ENCODE results near the gene MBD3.
A peak's percentile ranks its signal among the peaks of the same experiment; 100 is the strongest.

Gene MBD3

DNA sequence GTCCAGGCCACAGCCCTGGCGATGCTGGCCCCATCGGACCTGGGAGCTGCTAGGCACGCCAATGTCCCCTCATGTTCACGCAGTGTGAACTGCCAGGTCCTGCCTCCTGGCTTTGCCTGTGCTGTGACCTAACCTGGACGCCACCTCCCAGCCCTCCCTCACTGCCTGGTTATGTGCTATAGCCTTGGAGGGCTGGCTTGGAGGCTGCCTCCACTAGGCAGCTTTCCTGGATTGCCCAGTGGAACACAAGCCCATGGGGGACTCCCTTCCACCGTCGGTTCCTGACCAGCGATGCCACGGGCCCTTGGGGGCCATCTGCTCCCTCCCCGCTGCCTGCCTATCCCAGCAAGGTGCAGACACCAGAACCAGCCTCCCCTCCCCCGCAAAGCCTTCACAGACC, 27.8 kb upstream of the MBD3 start:
- H3K4me3 ChIP-seq (ENCODE audit: low read depth, low read length, poor library complexity, severe bottlenecking), result no peak overlapping the region
- H3K9me3 ChIP-seq (ENCODE audit: low read length), result no peaks in the 10 kb centered on the region
- H2AFZ ChIP-seq (ENCODE audit: low read length), result no peak overlapping the region
- peaks cover 100% of the 10 kb centered on the region for H3K36me3 ChIP-seq (ENCODE audit: insufficient read depth, low read length)
- no peaks in the 10 kb centered on the region for H3F3A ChIP-seq (ENCODE audit: insufficient read depth, low read length)
- H3K27me3 ChIP-seq (ENCODE audit: insufficient read depth, low read length), result no peaks in the 10 kb centered on the region
- H3K9ac ChIP-seq (ENCODE audit: low read length), result no peak overlapping the region
- no peak overlapping the region for H3K4me2 ChIP-seq (ENCODE audit: low read length)
- peak overlapping the region; percentile 73 for H3K27ac ChIP-seq (ENCODE audit: low read depth, low read length, poor library complexity, severe bottlenecking)
- H4K20me1 ChIP-seq (ENCODE audit: insufficient read depth, low read length), result no peaks in the 10 kb centered on the region
- peaks cover 69% of the 10 kb centered on the region for H3K4me1 ChIP-seq (ENCODE audit: insufficient read depth, low read length, severe bottlenecking)
- TF ChIP-seq EZH2 (IDR thresholded peaks at IDR 0.05; ENCODE audit: borderline replicate concordance, low read length) (no peak), CTCF (IDR thresholded peaks at IDR 0.05; ENCODE audit: low read length) (no peak)
- H3K79me2 ChIP-seq (ENCODE audit: insufficient read depth, low read length), result no peaks in the 10 kb centered on the region
- H3K9me2 ChIP-seq (ENCODE audit: low read depth, low read length), result no peaks in the 10 kb centered on the region

DNA sequence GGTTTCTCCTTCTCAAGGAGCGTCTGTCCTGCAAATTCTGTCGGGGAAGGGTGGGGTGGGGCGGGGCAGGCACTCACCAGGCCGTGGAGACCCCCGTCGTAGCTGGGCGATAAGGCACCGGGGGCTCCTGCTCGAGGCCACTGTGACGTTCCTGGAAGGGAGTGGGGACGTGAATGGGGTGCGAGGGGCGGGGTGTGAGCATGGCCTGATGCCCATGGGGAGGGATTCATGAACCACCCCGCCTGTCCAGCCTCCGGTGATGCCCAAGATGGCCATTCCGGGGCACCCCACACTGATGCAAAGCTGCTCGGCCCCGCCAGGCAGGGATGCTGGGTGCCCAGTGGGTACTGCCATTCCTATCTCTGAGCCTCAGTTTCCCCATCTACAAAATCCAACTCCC, 27.0 kb upstream of the MBD3 start:
- no peak for TF ChIP-seq EZH2 (IDR thresholded peaks at IDR 0.05; ENCODE audit: borderline replicate concordance, low read length)
- no peak for TF ChIP-seq CTCF (IDR thresholded peaks at IDR 0.05; ENCODE audit: low read length)
- Histone ChIP-seq H4K20me1 (ENCODE audit: insufficient read depth, low read length) (no peaks in the 10 kb centered on the region), H3K9ac (ENCODE audit: low read length) (no peak overlapping the region), H3K27ac (ENCODE audit: low read depth, low read length, poor library complexity, severe bottlenecking) (no peak overlapping the region), H3K4me1 (ENCODE audit: insufficient read depth, low read length, severe bottlenecking) (peaks cover 67% of the 10 kb centered on the region), H3K4me3 (ENCODE audit: low read depth, low read length, poor library complexity, severe bottlenecking) (no peak overlapping the region), H3K9me2 (ENCODE audit: low read depth, low read length) (no peaks in the 10 kb centered on the region), H3F3A (ENCODE audit: insufficient read depth, low read length) (no peaks in the 10 kb centered on the region), H3K36me3 (ENCODE audit: insufficient read depth, low read length) (peaks cover 100% of the 10 kb centered on the region), H3K27me3 (ENCODE audit: insufficient read depth, low read length) (no peaks in the 10 kb centered on the region), H3K79me2 (ENCODE audit: insufficient read depth, low read length) (no peaks in the 10 kb centered on the region), H3K4me2 (ENCODE audit: low read length) (no peak overlapping the region), H3K9me3 (ENCODE audit: low read length) (no peaks in the 10 kb centered on the region), H2AFZ (ENCODE audit: low read length) (no peak overlapping the region)

- Histone ChIP-seq H3F3A (ENCODE audit: insufficient read depth, low read length) (no peaks in the 10 kb centered on the region), H3K79me2 (ENCODE audit: insufficient read depth, low read length) (no peaks in the 10 kb centered on the region), H3K9ac (ENCODE audit: low read length) (no peak overlapping the region), H3K9me2 (ENCODE audit: low read depth, low read length) (no peaks in the 10 kb centered on the region), H3K27me3 (ENCODE audit: insufficient read depth, low read length) (no peaks in the 10 kb centered on the region), H3K36me3 (ENCODE audit: insufficient read depth, low read length) (peaks cover 100% of the 10 kb centered on the region), H4K20me1 (ENCODE audit: insufficient read depth, low read length) (no peaks in the 10 kb centered on the region), H3K9me3 (ENCODE audit: low read length) (no peaks in the 10 kb centered on the region), H2AFZ (ENCODE audit: low read length) (no peak overlapping the region), H3K4me3 (ENCODE audit: low read depth, low read length, poor library complexity, severe bottlenecking) (no peak overlapping the region), H3K4me2 (ENCODE audit: low read length) (no peak overlapping the region), H3K4me1 (ENCODE audit: insufficient read depth, low read length, severe bottlenecking) (peaks cover 64% of the 10 kb centered on the region), H3K27ac (ENCODE audit: low read depth, low read length, poor library complexity, severe bottlenecking) (peak overlapping the region; percentile 85)
- TF ChIP-seq EZH2 (IDR thresholded peaks at IDR 0.05; ENCODE audit: borderline replicate concordance, low read length) (no peak), CTCF (IDR thresholded peaks at IDR 0.05; ENCODE audit: low read length) (no peak)
These were observed 26.4 kb upstream of the MBD3 start for GRCh38 chr19:1619094-1619439.

Measured in OCI-LY1 (cell line).